GM18517 (cell line): Measurements from ENCODE around the gene LCE2A.
"Not testable (repeated sequence)": the region's sequence is repeated elsewhere in the genome, so short reads cannot be mapped to it uniquely, and the experiment has no call there.

Source experiments
- ATAC-seq: cut with Tn5 transposase; IDR thresholded peaks from one replicate; pipeline ENCODE4 v1.9.1; 2021; ENCODE audit warnings: mild to moderate bottlenecking, moderate library complexity; ENCODE audit not compliant: unreplicated experiment

The LCE2A gene, protein sequence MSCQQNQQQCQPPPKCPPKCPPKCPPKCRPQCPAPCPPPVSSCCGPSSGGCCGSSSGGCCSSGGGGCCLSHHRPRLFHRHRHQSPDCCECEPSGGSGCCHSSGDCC

DNA sequence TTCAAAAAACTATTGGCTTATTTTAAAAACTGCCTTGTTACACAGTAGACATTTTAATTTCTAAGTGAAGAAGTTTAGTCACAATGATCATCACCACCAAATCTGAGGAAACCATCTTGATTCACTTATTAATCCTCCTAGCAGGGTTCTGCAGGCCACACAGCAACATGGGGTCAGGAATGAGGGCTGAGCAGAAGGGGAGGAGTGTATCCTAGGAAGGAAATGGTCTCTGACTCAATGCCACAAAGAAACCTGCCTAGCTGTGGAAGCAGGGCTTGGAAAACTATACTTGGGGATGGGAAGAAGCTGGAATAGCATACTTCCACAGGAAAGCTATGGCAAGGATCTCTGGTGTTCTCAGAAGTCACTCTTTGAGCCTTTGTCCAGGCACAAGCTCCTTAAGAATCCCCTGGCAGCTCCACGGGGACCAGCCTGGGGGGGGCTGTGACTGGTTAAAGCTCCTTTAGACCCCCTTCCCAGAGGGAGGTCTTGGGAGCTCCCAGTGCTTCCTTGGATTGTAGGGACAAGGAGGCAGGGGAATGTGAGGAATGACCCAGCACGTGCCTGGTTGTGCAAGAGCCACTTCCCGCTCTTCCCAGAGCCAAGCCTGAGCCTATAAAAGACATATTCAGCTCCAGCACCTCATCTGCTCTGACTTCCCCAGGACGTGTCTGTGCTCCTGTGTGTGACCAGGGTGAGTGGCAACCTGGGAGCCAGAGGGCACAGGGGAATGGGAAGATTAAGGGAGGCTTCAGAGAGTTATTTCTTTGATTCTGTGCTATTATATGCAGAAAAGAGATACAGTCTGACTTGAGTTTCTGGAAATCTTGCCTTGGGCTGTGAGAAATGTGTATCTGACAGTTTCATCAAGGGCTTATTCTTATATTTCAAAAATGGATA is at the start of gene LCE2A:
Gene LCE2A, plus strand, starts transcription at position 645 of the 900 bp plus-strand sequence. CDS start 557 bp downstream, outside the sequence.
- ATAC-seq, result no peak

DNA sequence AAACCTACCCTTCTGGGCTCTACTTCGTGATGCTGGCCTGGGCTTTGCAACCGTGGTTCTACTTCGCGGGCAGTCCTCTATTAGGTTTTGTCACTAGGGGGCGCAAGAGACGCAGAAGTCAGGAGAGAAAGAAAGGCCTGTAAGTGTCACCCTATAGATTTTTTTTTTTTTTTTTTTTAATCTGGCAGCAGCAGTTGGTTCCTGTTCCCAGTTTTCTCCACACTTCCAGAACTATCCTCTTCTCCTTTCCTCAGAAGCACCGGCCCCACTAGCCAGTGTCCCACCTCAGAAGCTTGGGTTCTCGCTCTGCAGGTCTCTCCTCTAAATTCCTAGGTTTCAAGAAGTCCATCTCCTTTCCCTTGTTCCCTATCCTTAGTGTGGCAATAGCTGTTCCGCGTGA is 44.0 kb upstream of the LCE2A start:
- no peak for ATAC-seq

GRCh38 chr1:152656459-152656858 is 41.7 kb upstream of the LCE2A start:
- ATAC-seq, result no peak

GRCh38 chr1:152657677-152658076 is 40.5 kb upstream of the LCE2A start:
- no peak for ATAC-seq

DNA sequence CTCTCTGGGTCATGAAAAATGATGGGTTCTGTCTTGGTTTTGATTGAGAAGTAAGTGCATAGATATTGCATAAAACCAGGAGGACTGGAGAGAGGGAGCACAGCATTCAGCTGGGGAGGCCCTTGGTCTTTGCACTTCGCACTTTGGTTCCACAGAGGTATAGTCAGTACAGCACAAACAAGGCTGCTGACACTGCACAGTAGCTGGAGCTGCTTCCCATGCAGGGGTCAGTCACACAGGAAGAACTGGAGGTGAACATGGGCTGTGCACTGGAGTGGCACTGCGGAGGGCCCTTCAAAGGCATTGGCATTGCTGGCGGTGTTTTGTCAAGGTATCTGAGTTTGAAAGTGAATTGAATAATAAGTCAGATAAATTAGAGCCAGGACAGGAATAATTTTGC is 39.5 kb upstream of the LCE2A start:
- ATAC-seq, result no peak

DNA sequence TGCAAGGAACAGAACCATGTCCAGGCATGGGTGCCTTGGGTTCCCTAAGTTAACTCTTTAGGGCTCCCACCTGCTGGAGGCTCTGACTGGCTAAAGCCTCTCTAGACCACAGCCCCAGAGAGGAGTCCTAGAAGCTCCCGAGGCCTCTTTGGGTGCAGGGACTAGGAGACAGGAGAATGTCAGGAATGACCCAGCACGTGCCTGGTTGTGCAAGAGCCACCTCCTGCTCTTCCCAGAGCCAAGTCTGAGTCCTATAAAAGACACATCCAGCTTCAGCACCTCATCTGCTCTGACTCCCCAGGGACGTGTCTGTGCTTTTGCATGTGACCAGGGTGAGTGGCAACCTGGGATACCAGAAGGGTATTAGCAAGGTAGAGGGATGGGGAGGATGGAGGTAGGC is 35.0 kb upstream of the LCE2A start, which contains the start of gene LCE2D:
Gene LCE2D, plus strand, starts transcription at position 283 of the 400 bp plus-strand sequence. CDS start 726 bp downstream, outside the sequence.
- no peak for ATAC-seq

DNA sequence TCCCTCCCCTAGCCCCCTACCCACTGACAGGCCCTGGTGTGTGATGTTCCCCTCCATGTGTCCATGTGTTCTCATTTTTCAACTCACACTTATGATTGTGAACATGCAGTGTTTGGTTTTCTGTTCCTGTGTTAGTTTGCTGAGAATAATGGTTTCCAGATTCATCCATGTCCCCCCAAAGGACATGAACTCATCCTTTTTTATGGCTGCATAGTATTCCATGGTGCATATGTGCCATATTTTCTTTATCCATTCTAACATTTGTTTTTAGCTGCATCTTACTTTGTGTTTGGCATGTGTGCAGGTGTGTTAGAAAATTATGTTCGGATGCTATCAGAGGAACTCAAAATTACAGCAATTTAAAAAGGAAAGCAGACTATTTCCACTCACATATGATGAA is 32.0 kb upstream of the LCE2A start:
- not testable (repeated sequence) for ATAC-seq

DNA sequence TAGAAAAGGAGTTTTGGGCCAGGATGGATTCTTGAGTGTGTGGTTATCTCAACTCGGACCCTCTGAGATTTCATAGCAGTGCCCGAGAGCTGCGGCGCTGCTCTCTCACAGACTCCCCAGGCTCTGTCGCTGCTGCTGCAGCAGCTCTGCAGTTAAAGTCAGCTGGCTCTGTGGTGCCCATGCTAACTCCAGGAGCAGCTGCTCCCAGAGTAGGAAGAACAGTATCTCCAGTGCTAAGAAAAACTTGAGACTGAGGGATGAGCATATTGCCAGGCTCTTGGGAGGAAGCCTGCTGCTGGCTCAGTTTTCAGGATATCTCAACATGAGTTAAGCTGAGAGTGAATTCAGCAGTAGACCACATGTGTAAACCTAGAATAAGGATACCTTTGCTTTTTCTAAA is 30.5 kb upstream of the LCE2A start:
- ATAC-seq, result no peak

DNA sequence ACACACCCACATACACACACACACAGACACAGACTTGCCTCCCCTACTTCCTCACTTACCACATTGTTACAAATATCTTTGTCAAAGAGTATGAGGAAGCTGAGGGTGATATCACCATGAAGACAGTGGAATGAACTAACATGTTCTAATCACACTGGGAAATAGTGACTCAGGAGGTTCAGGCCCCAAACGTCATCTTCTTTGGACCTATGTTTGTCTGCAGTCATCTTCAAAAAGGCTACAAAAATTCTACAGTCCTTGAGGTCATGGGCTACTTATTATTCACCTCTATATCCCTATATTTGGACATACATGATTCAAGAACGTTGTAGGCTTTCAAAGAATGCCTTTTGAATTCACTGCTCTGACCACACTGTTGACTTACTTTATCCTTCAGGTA is 25.1 kb upstream of the LCE2A start:
- ATAC-seq, result no peak

- not testable (repeated sequence) for ATAC-seq
Measured at GRCh38 chr1:152674983-152675382, 23.2 kb upstream of the LCE2A start, which contains the start of gene LCE2C. Gene LCE2C, plus strand, starts transcription at chr1:152675279. Its CDS starts 737 bp downstream, at chr1:152676016.

GRCh38 chr1:152679459-152679858 is 18.7 kb upstream of the LCE2A start:
- ATAC-seq, result no peak

GRCh38 chr1:152681616-152682015 is 16.5 kb upstream of the LCE2A start:
- no peak for ATAC-seq

- no peak for ATAC-seq
Measured at GRCh38 chr1:152683846-152684245, 14.3 kb upstream of the LCE2A start.

- ATAC-seq, result not testable (repeated sequence)
Measured at GRCh38 chr1:152685823-152686222, 12.3 kb upstream of the LCE2A start, which contains the start of gene LCE2B. Gene LCE2B, plus strand, starts transcription at chr1:152686123. Its CDS starts 721 bp downstream, at chr1:152686844.

DNA sequence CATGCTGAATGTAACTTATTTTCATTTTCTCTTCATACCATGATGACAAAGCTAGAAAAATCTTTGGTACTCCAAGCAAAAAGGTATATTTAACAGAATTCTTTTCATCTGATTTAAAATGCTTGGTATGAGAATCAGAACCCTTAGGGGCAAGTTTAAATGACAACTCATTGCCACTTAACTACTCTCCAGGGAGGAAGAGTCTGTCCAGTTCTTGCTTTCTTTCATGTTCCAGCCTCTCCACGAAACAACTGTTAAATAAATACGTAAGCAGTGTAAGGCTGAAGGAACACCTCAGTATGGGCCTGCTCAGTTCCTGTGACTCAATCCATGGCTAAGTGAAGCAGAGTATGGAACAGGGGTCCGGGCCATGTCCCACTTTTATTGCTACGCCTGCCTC is 1.6 kb downstream of the LCE2A start:
- no peak for ATAC-seq

DNA sequence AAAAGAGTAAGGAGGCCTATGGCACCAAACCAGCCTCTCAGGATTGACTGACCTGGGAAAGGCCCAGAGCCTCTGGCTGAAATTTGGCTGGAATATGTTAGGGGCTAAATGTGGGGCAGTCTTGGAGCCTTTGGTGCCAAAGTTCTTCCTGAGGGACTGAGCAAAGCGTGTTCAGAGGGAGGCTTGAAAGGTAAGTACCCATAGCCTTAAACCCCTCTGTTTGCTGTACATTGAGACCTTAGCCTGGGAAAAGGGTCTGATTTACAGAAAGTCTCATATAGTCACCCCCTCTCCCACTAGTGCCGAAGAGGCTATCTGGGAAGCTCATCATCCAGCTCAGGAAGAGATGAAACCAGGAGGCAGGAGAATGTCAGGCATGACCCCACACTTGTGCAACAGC is 9.7 kb downstream of the LCE2A start, which contains the start of gene LCE4A:
Gene LCE4A, plus strand, starts transcription at position 301 of the 400 bp plus-strand sequence. CDS start 916 bp downstream, outside the sequence.
- ATAC-seq, result no peak

DNA sequence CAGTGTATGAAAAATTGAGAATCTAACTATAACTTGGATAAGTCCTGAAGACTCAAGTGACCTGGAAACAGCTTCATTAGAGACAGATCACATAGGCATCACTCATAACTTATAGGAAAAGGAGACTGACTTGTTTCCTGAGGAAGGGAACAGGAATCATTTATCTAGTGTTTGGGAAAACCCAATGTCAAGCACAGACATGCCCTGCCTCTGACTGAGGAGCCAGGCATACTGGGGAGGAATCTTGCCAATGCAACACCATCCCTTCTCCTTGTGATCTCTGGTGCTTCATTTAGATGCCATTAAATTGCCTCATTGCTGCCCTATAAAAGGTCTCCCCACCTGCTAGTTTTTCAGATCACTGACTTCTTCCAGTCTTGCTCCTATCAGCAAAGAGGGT is 20.1 kb downstream of the LCE2A start:
- no peak for ATAC-seq

GRCh38 chr1:152725261-152725660 is 27.1 kb downstream of the LCE2A start:
- no peak for ATAC-seq

GRCh38 chr1:152728986-152729385 is 30.8 kb downstream of the LCE2A start:
- ATAC-seq, result no peak

GRCh38 chr1:152735648-152736047 is 37.5 kb downstream of the LCE2A start:
- ATAC-seq, result no peak

- no peak for ATAC-seq
Measured at GRCh38 chr1:152737997-152738396, 39.9 kb downstream of the LCE2A start.

DNA sequence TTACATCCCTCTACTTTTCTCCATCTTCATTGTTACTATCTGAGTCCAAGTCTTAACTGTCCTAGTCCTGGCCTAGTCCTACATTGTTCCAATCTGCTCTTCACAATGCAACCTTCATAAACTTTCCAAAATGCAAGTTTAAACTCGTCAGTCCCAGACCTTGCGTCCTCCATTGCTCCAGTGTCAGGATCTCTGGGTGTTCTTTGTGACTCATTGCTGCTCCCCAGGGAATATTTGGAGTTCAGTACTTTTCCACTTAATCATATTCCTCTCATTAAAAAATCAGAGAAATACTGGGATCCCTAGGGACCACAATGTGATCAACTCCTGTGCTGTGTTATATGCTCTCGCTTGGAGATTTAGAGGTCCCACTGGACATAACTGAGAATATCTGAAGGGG is 41.7 kb downstream of the LCE2A start:
- ATAC-seq, result no peak
